ENCODE data around the gene BPIFB4. TPM values are rescaled to one million over a fixed set of nuclear protein-coding genes. Genes with fewer than 3 reads are reported as not detected.

The BPIFB4 gene
- total and polyA plus RNA-seq, 2 experiments from 2014 or later, result not detected

DNA sequence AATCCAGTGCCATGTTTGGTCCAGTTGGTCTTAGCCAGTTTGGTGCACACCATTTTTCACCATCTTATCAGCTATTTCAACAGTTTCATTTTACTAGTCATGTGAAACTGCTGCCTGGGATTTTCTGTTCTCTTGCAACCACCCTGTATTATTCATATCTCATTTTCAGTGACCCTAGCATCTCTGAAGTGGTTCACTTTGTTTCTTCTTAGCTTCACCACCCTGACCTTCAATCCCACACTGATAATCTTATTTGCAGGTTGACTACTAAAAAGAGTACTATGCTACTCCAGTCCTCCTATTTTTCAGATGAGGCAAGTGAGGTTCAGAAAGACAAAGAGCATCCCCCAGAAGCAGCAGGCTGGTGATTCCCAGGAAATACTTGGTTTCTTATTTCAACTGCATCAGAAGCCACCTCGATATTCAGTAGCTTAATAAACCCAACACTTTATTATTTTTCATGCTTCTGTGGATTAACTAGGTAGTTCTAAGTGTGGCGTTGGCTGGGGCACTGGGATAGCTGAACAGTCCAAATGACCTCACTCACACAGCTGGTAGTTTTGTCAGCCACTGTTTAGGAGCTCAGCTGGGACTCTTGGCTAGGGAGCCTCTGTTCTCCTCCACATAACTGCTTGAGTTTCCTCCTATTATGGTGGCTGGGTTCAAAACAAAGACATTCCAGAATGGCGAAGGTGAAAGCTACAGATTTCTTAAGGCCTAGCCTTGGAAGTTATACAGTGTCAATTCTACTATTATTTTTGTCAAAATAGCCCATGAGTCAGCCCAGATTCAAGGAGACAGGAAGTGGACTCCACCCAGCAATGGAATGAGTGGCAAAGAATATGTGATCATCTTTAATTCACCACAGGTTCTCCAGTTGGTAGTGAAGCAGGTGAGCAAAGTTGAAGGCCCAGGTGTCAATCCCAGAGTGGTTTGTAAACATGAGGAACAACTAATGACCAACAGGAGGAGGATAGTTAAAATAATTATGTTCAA, 40.6 kb downstream of the BPIFB4 start:
- H4K20me1 ChIP-seq (replicated peaks; ENCODE audit: insufficient read depth), result no peaks in the 10 kb centered on the region
- H3K27ac ChIP-seq (ENCODE audit: low read depth), result no peak overlapping the region
- DNase-seq (ENCODE audit: low spot score), result no peak

More for the DNA sequence above, 40.6 kb downstream of the BPIFB4 start:
- Mint-ChIP-seq H3K4me3 (no peak overlapping the region), H3K36me3 (ENCODE audit: low read depth) (peaks cover 7% of the 10 kb centered on the region), H3K9me3 (peaks cover 34% of the 10 kb centered on the region), H3K27ac (no peak overlapping the region), H3K4me1 (no peaks in the 10 kb centered on the region), H3K27me3 (ENCODE audit: insufficient read depth, low read depth, poor library complexity) (peaks cover 2% of the 10 kb centered on the region)
- Histone ChIP-seq H3K4me3 (no peak overlapping the region), H3K36me3 (ENCODE audit: insufficient read depth) (no peaks in the 10 kb centered on the region), H3K79me2 (replicated peaks; ENCODE audit: insufficient read depth) (no peaks in the 10 kb centered on the region), H3K4me1 (ENCODE audit: insufficient read depth) (no peaks in the 10 kb centered on the region), H3K27me3 (ENCODE audit: insufficient read depth) (no peaks in the 10 kb centered on the region), H3K4me2 (no peak overlapping the region), H3K9me2 (ENCODE audit: insufficient read depth) (peaks cover 12% of the 10 kb centered on the region; the same call in 1 of the 2 replicates), H2AFZ (no peak overlapping the region), H3F3A (replicated peaks; ENCODE audit: low read depth) (no peaks in the 10 kb centered on the region)
- TF ChIP-seq JUNB (IDR thresholded peaks at IDR 0.05; ENCODE audit: unreplicated experiment) (no peak), STAT1 (IDR thresholded peaks at IDR 0.05; ENCODE audit: unreplicated experiment) (no peak), ZNF114 (CRISPR knock-in tag; IDR thresholded peaks at IDR 0.05) (no peak), ZNF331 (CRISPR knock-in tag; IDR thresholded peaks at IDR 0.05; ENCODE audit: low read depth) (no peak), POLR2AphosphoS5 (IDR thresholded peaks at IDR 0.05; ENCODE audit: low read depth) (no peak), CREB1 (CRISPR knock-in tag; IDR thresholded peaks at IDR 0.05; ENCODE audit: low read depth) (no peak), NANOG (IDR thresholded peaks at IDR 0.05; ENCODE audit: borderline replicate concordance) (no peak), EZH2 (IDR thresholded peaks at IDR 0.05; ENCODE audit: low read depth, unreplicated experiment) (no peak)
- TF ChIP-seq, protein P1, sequence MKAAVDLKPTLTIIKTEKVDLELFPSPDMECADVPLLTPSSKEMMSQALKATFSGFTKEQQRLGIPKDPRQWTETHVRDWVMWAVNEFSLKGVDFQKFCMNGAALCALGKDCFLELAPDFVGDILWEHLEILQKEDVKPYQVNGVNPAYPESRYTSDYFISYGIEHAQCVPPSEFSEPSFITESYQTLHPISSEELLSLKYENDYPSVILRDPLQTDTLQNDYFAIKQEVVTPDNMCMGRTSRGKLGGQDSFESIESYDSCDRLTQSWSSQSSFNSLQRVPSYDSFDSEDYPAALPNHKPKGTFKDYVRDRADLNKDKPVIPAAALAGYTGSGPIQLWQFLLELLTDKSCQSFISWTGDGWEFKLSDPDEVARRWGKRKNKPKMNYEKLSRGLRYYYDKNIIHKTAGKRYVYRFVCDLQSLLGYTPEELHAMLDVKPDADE (IDR thresholded peaks at IDR 0.05), result no peak
- TF ChIP-seq, protein P2, sequence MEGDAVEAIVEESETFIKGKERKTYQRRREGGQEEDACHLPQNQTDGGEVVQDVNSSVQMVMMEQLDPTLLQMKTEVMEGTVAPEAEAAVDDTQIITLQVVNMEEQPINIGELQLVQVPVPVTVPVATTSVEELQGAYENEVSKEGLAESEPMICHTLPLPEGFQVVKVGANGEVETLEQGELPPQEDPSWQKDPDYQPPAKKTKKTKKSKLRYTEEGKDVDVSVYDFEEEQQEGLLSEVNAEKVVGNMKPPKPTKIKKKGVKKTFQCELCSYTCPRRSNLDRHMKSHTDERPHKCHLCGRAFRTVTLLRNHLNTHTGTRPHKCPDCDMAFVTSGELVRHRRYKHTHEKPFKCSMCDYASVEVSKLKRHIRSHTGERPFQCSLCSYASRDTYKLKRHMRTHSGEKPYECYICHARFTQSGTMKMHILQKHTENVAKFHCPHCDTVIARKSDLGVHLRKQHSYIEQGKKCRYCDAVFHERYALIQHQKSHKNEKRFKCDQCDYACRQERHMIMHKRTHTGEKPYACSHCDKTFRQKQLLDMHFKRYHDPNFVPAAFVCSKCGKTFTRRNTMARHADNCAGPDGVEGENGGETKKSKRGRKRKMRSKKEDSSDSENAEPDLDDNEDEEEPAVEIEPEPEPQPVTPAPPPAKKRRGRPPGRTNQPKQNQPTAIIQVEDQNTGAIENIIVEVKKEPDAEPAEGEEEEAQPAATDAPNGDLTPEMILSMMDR (conservative IDR thresholded peaks at IDR 0.05; ENCODE audit: low read depth in 2 of 2), result no peak
- TF ChIP-seq, protein P3, sequence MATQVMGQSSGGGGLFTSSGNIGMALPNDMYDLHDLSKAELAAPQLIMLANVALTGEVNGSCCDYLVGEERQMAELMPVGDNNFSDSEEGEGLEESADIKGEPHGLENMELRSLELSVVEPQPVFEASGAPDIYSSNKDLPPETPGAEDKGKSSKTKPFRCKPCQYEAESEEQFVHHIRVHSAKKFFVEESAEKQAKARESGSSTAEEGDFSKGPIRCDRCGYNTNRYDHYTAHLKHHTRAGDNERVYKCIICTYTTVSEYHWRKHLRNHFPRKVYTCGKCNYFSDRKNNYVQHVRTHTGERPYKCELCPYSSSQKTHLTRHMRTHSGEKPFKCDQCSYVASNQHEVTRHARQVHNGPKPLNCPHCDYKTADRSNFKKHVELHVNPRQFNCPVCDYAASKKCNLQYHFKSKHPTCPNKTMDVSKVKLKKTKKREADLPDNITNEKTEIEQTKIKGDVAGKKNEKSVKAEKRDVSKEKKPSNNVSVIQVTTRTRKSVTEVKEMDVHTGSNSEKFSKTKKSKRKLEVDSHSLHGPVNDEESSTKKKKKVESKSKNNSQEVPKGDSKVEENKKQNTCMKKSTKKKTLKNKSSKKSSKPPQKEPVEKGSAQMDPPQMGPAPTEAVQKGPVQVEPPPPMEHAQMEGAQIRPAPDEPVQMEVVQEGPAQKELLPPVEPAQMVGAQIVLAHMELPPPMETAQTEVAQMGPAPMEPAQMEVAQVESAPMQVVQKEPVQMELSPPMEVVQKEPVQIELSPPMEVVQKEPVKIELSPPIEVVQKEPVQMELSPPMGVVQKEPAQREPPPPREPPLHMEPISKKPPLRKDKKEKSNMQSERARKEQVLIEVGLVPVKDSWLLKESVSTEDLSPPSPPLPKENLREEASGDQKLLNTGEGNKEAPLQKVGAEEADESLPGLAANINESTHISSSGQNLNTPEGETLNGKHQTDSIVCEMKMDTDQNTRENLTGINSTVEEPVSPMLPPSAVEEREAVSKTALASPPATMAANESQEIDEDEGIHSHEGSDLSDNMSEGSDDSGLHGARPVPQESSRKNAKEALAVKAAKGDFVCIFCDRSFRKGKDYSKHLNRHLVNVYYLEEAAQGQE (IDR thresholded peaks at IDR 0.05; ENCODE audit: unreplicated experiment), result no peak
- ATAC-seq, result no peak

All from GM23338 (cell line).